Measurements from ENCODE around the gene STK38L. TPM values are rescaled to one million over a fixed set of nuclear protein-coding genes. Genes with fewer than 3 reads are reported as not detected.

The STK38L gene
- total and polyA plus RNA-seq, 2 donors (not counting 1 experiment from before 2014, with no cell fraction given), result 16.5 to 19.9 TPM

- no peak overlapping the region for H3K4me2 ChIP-seq (ENCODE audit: extremely low read depth, insufficient read depth, low read length)
- H3K79me2 ChIP-seq (ENCODE audit: control insufficient read depth, insufficient read depth, low read length), result no peaks in the 10 kb centered on the region
- H3K27me3 ChIP-seq (ENCODE audit: control insufficient read depth, insufficient read depth, low read length), result no peaks in the 10 kb centered on the region
- H4K20me1 ChIP-seq (ENCODE audit: control insufficient read depth, extremely low read depth, insufficient read depth, low read length), result no peaks in the 10 kb centered on the region
- no peak overlapping the region for H3K27ac ChIP-seq (ENCODE audit: insufficient read depth, low read length)
- H3K4me3 ChIP-seq (replicated peaks in 1 of 4; ENCODE audit: control extremely low read depth in 1 of 4, insufficient read depth in 1 of 4, low read depth in 3 of 4, low read length in 4 of 4), result no peak overlapping the region
- no peaks in the 10 kb centered on the region for H3K9me3 ChIP-seq (ENCODE audit: control insufficient read depth, insufficient read depth, low read depth, low read length)
- no peak overlapping the region for H3K9ac ChIP-seq (ENCODE audit: insufficient read depth, low read length)
- no peak overlapping the region for H2AFZ ChIP-seq (ENCODE audit: low read length)
- H3K4me1 ChIP-seq (ENCODE audit: control insufficient read depth, extremely low read depth, insufficient read depth, low read length), result no peaks in the 10 kb centered on the region
- TF ChIP-seq EZH2 (IDR thresholded peaks at IDR 0.05; ENCODE audit: low read length, missing control alignments), result no peak
- TF ChIP-seq, protein P1, sequence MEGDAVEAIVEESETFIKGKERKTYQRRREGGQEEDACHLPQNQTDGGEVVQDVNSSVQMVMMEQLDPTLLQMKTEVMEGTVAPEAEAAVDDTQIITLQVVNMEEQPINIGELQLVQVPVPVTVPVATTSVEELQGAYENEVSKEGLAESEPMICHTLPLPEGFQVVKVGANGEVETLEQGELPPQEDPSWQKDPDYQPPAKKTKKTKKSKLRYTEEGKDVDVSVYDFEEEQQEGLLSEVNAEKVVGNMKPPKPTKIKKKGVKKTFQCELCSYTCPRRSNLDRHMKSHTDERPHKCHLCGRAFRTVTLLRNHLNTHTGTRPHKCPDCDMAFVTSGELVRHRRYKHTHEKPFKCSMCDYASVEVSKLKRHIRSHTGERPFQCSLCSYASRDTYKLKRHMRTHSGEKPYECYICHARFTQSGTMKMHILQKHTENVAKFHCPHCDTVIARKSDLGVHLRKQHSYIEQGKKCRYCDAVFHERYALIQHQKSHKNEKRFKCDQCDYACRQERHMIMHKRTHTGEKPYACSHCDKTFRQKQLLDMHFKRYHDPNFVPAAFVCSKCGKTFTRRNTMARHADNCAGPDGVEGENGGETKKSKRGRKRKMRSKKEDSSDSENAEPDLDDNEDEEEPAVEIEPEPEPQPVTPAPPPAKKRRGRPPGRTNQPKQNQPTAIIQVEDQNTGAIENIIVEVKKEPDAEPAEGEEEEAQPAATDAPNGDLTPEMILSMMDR (conservative IDR thresholded peaks at IDR 0.05 in 1 of 2, IDR thresholded peaks at IDR 0.05 in 1 of 2; ENCODE audit: low read depth in 1 of 2, low read length in 2 of 2), result no peak
- no peak for DNase-seq (ENCODE audit: low read depth in 2 of 2)
- H3K36me3 ChIP-seq (ENCODE audit: control insufficient read depth, insufficient read depth, low read length), result no peaks in the 10 kb centered on the region
Observed at GRCh38 chr12:27309995-27310315, 65.9 kb downstream of the STK38L start.

- no peaks in the 10 kb centered on the region for H4K20me1 ChIP-seq (ENCODE audit: control insufficient read depth, extremely low read depth, insufficient read depth, low read length)
- H2AFZ ChIP-seq (ENCODE audit: low read length), result no peak overlapping the region
- H3K9me3 ChIP-seq (ENCODE audit: control insufficient read depth, insufficient read depth, low read depth, low read length), result no peaks in the 10 kb centered on the region
- TF ChIP-seq EZH2 (IDR thresholded peaks at IDR 0.05; ENCODE audit: low read length, missing control alignments), result no peak
- TF ChIP-seq, protein P1 (conservative IDR thresholded peaks at IDR 0.05 in 1 of 2, IDR thresholded peaks at IDR 0.05 in 1 of 2; ENCODE audit: low read depth in 1 of 2, low read length in 2 of 2), result no peak
- H3K4me1 ChIP-seq (ENCODE audit: control insufficient read depth, extremely low read depth, insufficient read depth, low read length), result peaks cover 7% of the 10 kb centered on the region
- no peak overlapping the region for H3K4me3 ChIP-seq (replicated peaks in 1 of 4; ENCODE audit: control extremely low read depth in 1 of 4, insufficient read depth in 1 of 4, low read depth in 3 of 4, low read length in 4 of 4)
- no peaks in the 10 kb centered on the region for H3K27me3 ChIP-seq (ENCODE audit: control insufficient read depth, insufficient read depth, low read length)
- no peak overlapping the region for H3K9ac ChIP-seq (ENCODE audit: insufficient read depth, low read length)
- no peak overlapping the region for H3K27ac ChIP-seq (ENCODE audit: insufficient read depth, low read length)
- no peaks in the 10 kb centered on the region for H3K79me2 ChIP-seq (ENCODE audit: control insufficient read depth, insufficient read depth, low read length)
- no peak overlapping the region for H3K4me2 ChIP-seq (ENCODE audit: extremely low read depth, insufficient read depth, low read length)
- H3K36me3 ChIP-seq (ENCODE audit: control insufficient read depth, insufficient read depth, low read length), result no peaks in the 10 kb centered on the region
- DNase-seq (ENCODE audit: low read depth in 2 of 2), result no peak
Observed at GRCh38 chr12:27316947-27317346, 72.9 kb downstream of the STK38L start.

DNA sequence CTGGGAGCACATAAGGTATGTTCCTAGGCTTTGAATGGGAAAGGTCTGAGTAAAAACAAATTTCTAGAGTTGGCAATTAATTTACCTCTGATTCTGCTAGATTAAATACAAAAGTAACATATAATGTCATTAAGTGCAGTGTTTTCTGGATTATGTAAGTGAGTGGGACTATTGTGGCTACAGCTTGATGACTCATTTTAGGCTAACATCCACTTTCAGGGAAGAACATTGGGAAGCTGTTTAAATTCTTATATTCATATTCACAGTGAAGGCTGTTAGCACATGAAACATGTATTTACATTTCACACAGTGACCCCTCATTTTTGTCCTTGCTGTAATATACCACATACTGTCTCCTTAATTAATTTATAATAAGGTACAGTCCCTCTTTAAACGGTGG is 75.3 kb downstream of the STK38L start:
- Histone ChIP-seq H4K20me1 (ENCODE audit: control insufficient read depth, extremely low read depth, insufficient read depth, low read length) (no peaks in the 10 kb centered on the region), H3K79me2 (ENCODE audit: control insufficient read depth, insufficient read depth, low read length) (no peaks in the 10 kb centered on the region), H3K27ac (ENCODE audit: insufficient read depth, low read length) (peak overlapping the region; percentile 5), H3K27me3 (ENCODE audit: control insufficient read depth, insufficient read depth, low read length) (no peaks in the 10 kb centered on the region), H3K4me2 (ENCODE audit: extremely low read depth, insufficient read depth, low read length) (peak overlapping the region; percentile 20), H3K9ac (ENCODE audit: insufficient read depth, low read length) (no peak overlapping the region), H3K9me3 (ENCODE audit: control insufficient read depth, insufficient read depth, low read depth, low read length) (no peaks in the 10 kb centered on the region), H3K4me3 (replicated peaks in 1 of 4; ENCODE audit: control extremely low read depth in 1 of 4, insufficient read depth in 1 of 4, low read depth in 3 of 4, low read length in 4 of 4) (no peak overlapping the region), H2AFZ (ENCODE audit: low read length) (no peak overlapping the region), H3K4me1 (ENCODE audit: control insufficient read depth, extremely low read depth, insufficient read depth, low read length) (peaks cover 7% of the 10 kb centered on the region), H3K36me3 (ENCODE audit: control insufficient read depth, insufficient read depth, low read length) (no peaks in the 10 kb centered on the region)
- peak; percentile 74 to 83 for DNase-seq (ENCODE audit: low read depth in 2 of 2)
- TF ChIP-seq, protein P1 (conservative IDR thresholded peaks at IDR 0.05 in 1 of 2, IDR thresholded peaks at IDR 0.05 in 1 of 2; ENCODE audit: low read depth in 1 of 2, low read length in 2 of 2), result no peak
- TF ChIP-seq EZH2 (IDR thresholded peaks at IDR 0.05; ENCODE audit: low read length, missing control alignments), result no peak

Data from fibroblast of lung (primary cell).